Choroid plexus epithelial cell (primary cell): ENCODE results near the gene ZNF784.

Experiments
- DNase-seq: peaks from one replicate; pipeline ENCODE4 v3.0.0-alpha.2; 2010; ENCODE audit warnings: low read depth
- H3K4me3 ChIP-seq: 2 replicates; pipeline ENCODE4 v1.5.1; 2011; ENCODE audit warnings: low read depth, mild to moderate bottlenecking, control low read depth, low read length, moderate library complexity
- CTCF ChIP-seq: conservative IDR thresholded peaks from 2 replicates; pipeline ENCODE4 v1.5.1; 2011; ENCODE audit warnings: low read depth, mild to moderate bottlenecking, control low read depth, inconsistent platforms, low read length, moderate library complexity

ZNF784 gene

GRCh38 chr19:55598034-55598433, 26.3 kb downstream of the ZNF784 start:
- TF ChIP-seq CTCF: no peak
- DNase-seq: no peak
- no peak overlapping the region for H3K4me3 ChIP-seq

- no peak for DNase-seq
- no peak for TF ChIP-seq CTCF
- H3K4me3 ChIP-seq: no peak overlapping the region
These were observed 26.9 kb downstream of the ZNF784 start for GRCh38 chr19:55597501-55597921.

GRCh38 chr19:55596304-55596703, 28.1 kb downstream of the ZNF784 start:
- no peak overlapping the region for H3K4me3 ChIP-seq
- TF ChIP-seq CTCF: no peak
- no peak for DNase-seq

- peak; percentile 13 for DNase-seq
- no peak for TF ChIP-seq CTCF
- H3K4me3 ChIP-seq: no peak overlapping the region
These were observed 29.3 kb downstream of the ZNF784 start for GRCh38 chr19:55594996-55595545.

GRCh38 chr19:55593096-55593772, 31.1 kb downstream of the ZNF784 start:
- H3K4me3 ChIP-seq: no peak overlapping the region
- TF ChIP-seq CTCF: no peak
- DNase-seq: no peak

GRCh38 chr19:55592391-55593090, 31.8 kb downstream of the ZNF784 start:
- no peak for TF ChIP-seq CTCF
- DNase-seq: no peak
- H3K4me3 ChIP-seq: no peak overlapping the region
